IPS-18c (cell line): Measurements from ENCODE around the gene MAD1L1.

Experiments
- H3K4me3 ChIP-seq: 2 replicates; pipeline ENCODE4 v1.7.0; 2013; ENCODE audit warnings: low read depth, mild to moderate bottlenecking, low read length, moderate library complexity; ENCODE audit not compliant: insufficient read depth
- H3K9me3 ChIP-seq: one replicate; pipeline ENCODE4 v1.6.1; 2013; ENCODE audit warnings: mild to moderate bottlenecking, low read length, moderate library complexity; ENCODE audit not compliant: control insufficient read depth, insufficient read depth

MAD1L1 gene

GRCh38 chr7:2248984-2249694, 16.4 kb upstream of the MAD1L1 start:
- no peaks in the 10 kb centered on the region for H3K9me3 ChIP-seq
- no peak overlapping the region for H3K4me3 ChIP-seq

- no peaks in the 10 kb centered on the region for H3K9me3 ChIP-seq
- no peak overlapping the region; the same call in 1 of the 2 replicates for H3K4me3 ChIP-seq
Measured at GRCh38 chr7:2247141-2247995, 14.6 kb upstream of the MAD1L1 start.

DNA sequence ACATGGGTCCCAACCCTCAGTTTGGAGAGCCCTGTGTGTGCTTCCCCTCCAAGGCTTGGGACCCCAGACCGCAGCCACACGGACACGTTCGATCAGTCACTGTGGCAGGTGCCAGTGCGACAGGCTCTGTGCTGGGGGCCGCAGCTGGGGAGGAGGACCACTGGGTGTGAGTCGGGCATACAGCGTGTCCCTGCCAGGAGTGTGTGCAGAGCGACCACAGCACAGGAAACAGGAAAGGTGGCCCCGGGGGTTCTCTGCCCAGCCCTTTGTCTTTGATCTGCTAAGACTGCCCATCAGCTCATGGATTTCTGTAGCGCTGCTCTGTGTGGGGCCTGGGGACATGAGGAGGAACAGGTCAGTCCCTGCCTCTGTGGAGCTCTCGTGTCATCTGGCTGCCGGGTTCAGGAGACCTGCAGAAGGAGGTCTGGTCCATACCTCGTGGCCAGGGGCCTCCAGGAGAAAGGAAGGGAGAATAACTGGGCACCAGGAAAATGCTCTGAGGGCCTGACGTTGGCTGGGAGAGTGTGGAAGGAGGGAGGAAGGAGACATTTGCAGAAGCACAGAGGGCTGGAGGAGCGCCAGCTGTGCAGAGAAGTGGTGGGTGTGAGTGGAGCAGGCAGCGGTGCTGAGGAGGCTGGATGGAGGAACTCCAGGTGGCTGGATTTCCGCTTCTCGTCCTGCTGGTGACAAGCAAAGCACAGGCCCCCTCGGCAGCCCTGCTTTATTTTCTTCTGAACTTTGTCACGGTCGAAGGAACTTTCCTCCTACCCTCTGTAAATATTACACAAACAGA, 13.3 kb upstream of the MAD1L1 start:
- no peak overlapping the region for H3K4me3 ChIP-seq
- peaks cover 2% of the 10 kb centered on the region for H3K9me3 ChIP-seq

DNA sequence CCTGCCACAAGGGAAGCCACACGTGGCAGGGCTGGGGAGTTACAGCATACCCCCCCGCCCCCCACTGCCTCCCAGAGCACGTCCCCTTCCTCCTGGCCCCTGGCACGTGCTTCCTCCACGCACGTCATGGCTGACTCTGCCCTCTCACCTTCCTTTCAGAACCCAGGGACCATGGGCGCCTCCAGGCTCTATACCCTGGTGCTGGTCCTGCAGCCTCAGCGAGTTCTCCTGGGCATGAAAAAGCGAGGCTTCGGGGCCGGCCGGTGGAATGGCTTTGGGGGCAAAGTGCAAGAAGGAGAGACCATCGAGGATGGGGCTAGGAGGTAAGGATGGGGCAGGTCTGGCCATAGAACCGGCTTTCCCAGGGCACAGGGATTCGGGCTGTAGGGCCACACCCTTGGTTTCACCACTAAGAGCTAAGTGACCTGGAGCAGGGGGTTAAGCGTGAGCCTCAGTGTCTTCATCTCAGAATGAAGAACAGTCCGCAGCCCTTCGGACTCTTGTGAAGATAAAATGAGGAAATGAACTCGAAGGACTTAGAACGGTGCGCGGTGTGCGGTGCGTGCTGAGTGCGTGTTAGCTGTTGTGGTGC, 11.8 kb upstream of the MAD1L1 start:
- H3K9me3 ChIP-seq: peaks cover 2% of the 10 kb centered on the region
- H3K4me3 ChIP-seq: no peak overlapping the region

GRCh38 chr7:2243458-2243857, 10.7 kb upstream of the MAD1L1 start:
- Histone ChIP-seq H3K4me3 (no peak overlapping the region), H3K9me3 (peaks cover 2% of the 10 kb centered on the region)

DNA sequence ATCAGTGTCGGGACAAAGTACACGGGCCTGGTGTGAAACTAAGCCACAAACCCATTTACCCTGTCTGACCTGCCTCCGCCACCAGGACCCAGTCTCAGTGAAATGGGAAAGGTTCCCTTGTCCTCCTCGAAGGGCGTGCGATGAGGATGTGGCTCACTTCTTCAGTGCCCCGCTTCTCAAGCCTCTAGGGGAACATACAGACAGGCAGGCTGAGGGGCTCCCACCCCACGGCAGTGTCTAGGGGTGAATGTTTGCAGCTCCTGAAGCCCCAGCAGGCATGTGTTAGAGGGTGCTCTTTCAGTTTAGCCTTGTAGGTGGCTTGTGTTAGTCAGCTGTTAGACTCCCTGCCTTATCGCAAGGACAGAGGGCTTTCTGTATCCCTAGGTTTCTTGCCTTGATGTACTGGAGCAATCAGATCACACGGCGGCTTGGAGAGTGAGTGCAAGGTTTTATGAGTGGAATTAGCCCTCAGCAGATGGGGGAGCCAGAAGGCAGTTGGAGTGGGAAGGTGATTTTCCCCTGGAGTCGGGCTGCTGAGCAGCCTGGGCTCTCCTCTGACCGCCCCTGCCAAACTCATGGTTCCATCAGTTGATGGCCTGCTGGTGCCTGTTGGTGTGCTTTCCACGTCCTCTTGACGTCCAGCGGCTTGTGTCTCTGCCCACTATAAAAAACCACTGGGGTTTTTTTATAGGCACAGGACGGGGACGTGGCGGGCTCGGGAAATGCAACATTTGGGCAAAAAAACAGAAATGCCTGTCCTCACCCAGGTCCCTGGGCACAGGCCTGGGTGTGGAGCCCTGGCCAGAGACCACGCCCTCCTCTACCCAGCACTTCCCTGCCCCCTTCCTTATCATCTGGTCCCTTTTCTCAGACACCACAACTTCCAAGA, 10.0 kb upstream of the MAD1L1 start:
- H3K9me3 ChIP-seq: peaks cover 2% of the 10 kb centered on the region
- peak overlapping the region; percentile 95 for H3K4me3 ChIP-seq

GRCh38 chr7:2241580-2242540, 9.1 kb upstream of the MAD1L1 start, which contains the start of the genes MRM2 and NUDT1:
TSS of gene MRM2 (minus strand) at chr7:2242205. CDS start at chr7:2242169, 36 bp downstream.
TSS of gene NUDT1 (plus strand) at chr7:2242226. CDS start at chr7:2244575, 2,349 bp downstream.
- peaks cover 2% of the 10 kb centered on the region for H3K9me3 ChIP-seq
- peak within 1 kb of the TSS; percentile 95 for H3K4me3 ChIP-seq

DNA sequence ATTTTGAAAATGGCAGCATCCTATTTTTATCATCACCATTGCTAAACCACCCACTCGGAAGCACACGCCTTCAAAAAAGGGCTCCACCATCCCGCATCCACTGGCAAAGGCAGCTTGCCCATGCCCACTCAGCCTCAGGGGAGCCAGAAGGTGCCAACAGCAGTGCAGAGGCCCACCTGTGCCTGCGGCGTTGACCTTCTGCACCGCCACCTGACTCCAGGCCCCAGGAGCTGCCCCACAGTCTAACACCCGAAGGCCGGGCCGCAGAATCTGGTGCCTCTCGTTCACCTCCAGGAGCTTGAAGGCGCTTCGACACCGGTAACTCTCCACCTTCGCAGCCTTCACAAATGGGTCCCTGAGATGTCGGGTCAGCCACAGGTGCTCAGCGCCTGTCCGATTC, 6.5 kb upstream of the MAD1L1 start:
- no peak overlapping the region for H3K4me3 ChIP-seq
- H3K9me3 ChIP-seq: peaks cover 2% of the 10 kb centered on the region

DNA sequence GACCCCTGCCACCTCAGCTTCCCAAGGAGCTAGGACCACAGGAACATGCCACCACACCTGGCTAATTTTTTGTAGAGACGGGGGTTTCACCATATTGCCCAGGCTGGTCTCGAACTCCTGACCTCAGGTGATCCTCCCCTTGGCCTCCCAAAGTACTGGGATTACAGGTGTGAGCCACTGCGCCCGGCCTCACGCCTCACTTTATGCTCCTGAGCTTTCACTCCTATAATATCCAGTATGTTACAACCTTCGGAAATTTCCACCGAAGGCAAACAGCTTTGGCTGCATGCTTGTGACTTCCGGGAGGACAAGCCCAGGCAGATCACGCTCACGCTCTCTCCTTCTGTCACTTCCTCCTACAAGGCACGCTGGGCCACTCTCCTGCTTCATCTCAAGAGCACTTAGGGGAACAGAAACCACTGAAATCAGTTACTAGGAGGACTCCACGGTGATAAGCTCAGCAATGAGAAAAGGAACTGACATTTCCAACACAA, 4.4 kb upstream of the MAD1L1 start:
- H3K4me3 ChIP-seq: no peak overlapping the region

GRCh38 chr7:2233926-2234325, 1.2 kb upstream of the MAD1L1 start:
- Histone ChIP-seq H3K4me3 (no peak overlapping the region), H3K9me3 (no peaks in the 10 kb centered on the region)

More for the DNA sequence above, 4.4 kb upstream of the MAD1L1 start:
- peaks cover 1% of the 10 kb centered on the region for H3K9me3 ChIP-seq

GRCh38 chr7:2231992-2232765, 566 bp downstream of the MAD1L1 start:
- H3K9me3 ChIP-seq: no peaks in the 10 kb centered on the region
- peak overlapping the region; percentile 85 for H3K4me3 ChIP-seq

- no peaks in the 10 kb centered on the region for H3K9me3 ChIP-seq
- no peak overlapping the region for H3K4me3 ChIP-seq
Measured at GRCh38 chr7:2230882-2231281, 1.9 kb downstream of the MAD1L1 start.

- no peak overlapping the region for H3K4me3 ChIP-seq
- H3K9me3 ChIP-seq: no peaks in the 10 kb centered on the region
Measured at GRCh38 chr7:2230226-2230625, 2.5 kb downstream of the MAD1L1 start.

DNA sequence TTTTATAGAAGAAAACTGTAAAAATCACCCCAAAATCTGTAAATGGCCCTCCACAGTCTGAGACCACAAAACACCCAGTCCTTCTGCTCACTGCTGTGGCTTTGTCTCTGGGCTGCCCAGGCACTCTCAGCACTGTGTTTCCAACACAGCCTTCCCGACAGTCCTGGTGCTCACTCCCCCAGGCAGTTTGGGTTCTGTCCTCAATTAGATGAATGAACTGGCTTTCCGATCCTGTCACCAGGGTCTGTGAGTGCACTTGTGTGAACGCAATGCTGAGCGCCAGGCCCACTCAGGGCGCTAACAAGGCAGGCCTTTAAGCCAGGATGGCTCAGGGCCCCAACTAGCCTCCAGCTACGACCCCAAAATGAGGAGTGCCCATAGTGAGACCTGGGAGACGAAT, 3.3 kb downstream of the MAD1L1 start:
- no peaks in the 10 kb centered on the region for H3K9me3 ChIP-seq

More for the DNA sequence above, 3.3 kb downstream of the MAD1L1 start:
- no peak overlapping the region for H3K4me3 ChIP-seq
